Activated naive CD4-positive, alpha-beta T cell treated with anti-CD3 and anti-CD28 coated beads for 36 hours (primary cell): Measurements from ENCODE around the gene LRCH4. TPM values are rescaled to one million over a fixed set of nuclear protein-coding genes. Genes with fewer than 3 reads are reported as not detected.
"Not testable (repeated sequence)": the region's sequence is repeated elsewhere in the genome, so short reads cannot be mapped to it uniquely, and the experiment has no call there.

Source experiments
- CTCF ChIA-PET: fragments of 350-600 bp; sonication (Branson Sonifier 250); formaldehyde crosslinking; loops from one replicate; lab custom pipeline; 2021; ENCODE audit warnings: antibody characterized with exemption; lab: Charles Lee
- DNase-seq: peaks from one replicate; pipeline ENCODE4 v3.0.0-alpha.2; 2020
- H3K27ac Mint-ChIP-seq: one replicate; pipeline ENCODE4 v1.8.0; 2021; ENCODE audit warnings: mild to moderate bottlenecking, mixed read lengths
- H3K27me3 Mint-ChIP-seq: one replicate; pipeline ENCODE4 v1.8.0; 2021; ENCODE audit warnings: low read depth, mixed read lengths
- H3K36me3 Mint-ChIP-seq: one replicate; pipeline ENCODE4 v1.8.0; 2021; ENCODE audit warnings: low read depth, mixed read lengths
- H3K4me1 Mint-ChIP-seq: one replicate; pipeline ENCODE4 v1.8.0; 2021; ENCODE audit warnings: low read depth, mixed read lengths
- H3K4me3 Mint-ChIP-seq: one replicate; pipeline ENCODE4 v1.8.0; 2021; ENCODE audit warnings: mild to moderate bottlenecking, moderate library complexity, mixed read lengths
- H3K9me3 Mint-ChIP-seq: one replicate; pipeline ENCODE4 v1.8.0; 2021; ENCODE audit warnings: mixed read lengths
- intact Hi-C: fragments of 100-400 bp; cut with micrococcal nuclease; formaldehyde crosslinking; loops from one replicate; pipeline ENCODE4 v1.15.1; 2023
- total RNA-seq, 2 experiments: library from RNA; stranded (reverse); gene quantifications; one replicate each; pipeline ENCODE4 v1.2.3, GENCODE V29; 2021

The LRCH4 gene
- total RNA-seq, 2 experiments from 2014 or later = 78.0 to 81.2 TPM

GRCh38 chr7:100570954-100571828, 14.7 kb downstream of the LRCH4 start:
- no peak for DNase-seq
- H3K27ac Mint-ChIP-seq = no peak overlapping the region
- no peaks in the 10 kb centered on the region for H3K9me3 Mint-ChIP-seq
- H3K36me3 Mint-ChIP-seq = peaks cover 7% of the 10 kb centered on the region
- intact Hi-C loops = loop anchor here (1.0 to 2.0 kb wide), 2 partner anchors 12 to 34 kb away; no protein-coding TSS in a partner anchor
- H3K27me3 Mint-ChIP-seq = no peaks in the 10 kb centered on the region
- CTCF ChIA-PET = interaction anchor here (0.6 kb wide), 1 partner anchor 106 kb away, joined by 3 read pairs; no protein-coding TSS in a partner anchor
- peaks cover 22% of the 10 kb centered on the region for H3K4me1 Mint-ChIP-seq
- no peak overlapping the region for H3K4me3 Mint-ChIP-seq

DNA sequence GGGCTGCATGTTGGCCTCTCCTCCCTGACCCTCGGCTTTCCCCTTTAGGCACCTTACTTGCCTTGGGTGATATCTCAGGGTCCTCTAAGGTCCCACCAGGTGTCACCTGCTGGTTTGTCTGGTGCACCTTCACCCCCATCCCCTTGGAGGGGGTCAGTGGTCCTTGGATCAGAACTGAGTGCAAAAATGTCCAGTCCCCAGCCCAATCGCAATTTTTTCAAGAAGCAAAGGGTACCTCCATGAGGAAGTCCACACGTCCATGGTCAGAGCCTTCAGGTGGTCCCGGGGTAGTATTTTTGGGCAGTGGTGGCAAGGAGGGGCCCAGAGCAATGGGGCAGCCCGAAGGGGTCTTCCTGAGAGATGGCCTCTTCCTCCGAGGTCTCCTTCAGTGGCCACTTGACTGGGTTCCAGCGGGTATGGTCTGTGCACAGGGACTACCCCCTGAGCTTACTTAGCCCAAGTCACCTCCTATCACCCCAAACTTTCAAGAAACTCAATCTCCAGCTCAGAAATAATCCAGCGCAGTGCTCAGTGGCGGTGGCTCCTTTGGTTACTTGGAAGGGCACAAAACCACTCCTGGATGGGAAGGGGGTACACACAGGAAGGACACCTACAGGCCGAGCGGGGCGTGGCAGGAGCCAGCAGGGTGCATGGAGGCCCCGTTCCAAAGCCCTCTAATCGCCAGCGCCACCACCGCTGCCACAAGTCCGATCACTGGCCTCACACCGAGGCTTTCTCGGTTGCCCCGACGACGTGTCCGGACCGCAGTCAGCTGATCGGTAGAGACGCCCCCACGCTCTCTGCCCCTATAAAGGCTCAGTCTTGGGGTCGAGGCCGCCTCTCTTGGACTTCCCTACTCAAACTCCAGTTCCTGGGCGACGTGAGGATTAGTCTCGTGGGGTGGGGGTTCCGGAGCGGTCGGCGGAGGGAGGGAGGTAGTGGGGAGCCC, 16.8 kb downstream of the LRCH4 start:
- Mint-ChIP-seq H3K27me3 (no peaks in the 10 kb centered on the region), H3K4me3 (peak overlapping the region; percentile 41), H3K4me1 (peaks cover 22% of the 10 kb centered on the region), H3K27ac (peak overlapping the region; percentile 8), H3K36me3 (peaks cover 5% of the 10 kb centered on the region), H3K9me3 (no peaks in the 10 kb centered on the region)
- peak; percentile 56 for DNase-seq
- intact Hi-C loops = no loop called here
- CTCF ChIA-PET = interaction anchor here (0.6 to 1.5 kb wide), 8 partner anchors 10 to 435 kb away, joined by 3 to 5 read pairs (median 4); no protein-coding TSS in a partner anchor

- intact Hi-C loops = no loop called here
- H3K36me3 Mint-ChIP-seq = peaks cover 8% of the 10 kb centered on the region
- H3K4me1 Mint-ChIP-seq = peaks cover 25% of the 10 kb centered on the region
- CTCF ChIA-PET = interaction anchor here (0.7 to 1.5 kb wide), 8 partner anchors 9 to 158 kb away, joined by 3 to 4 read pairs (median 4); no protein-coding TSS in a partner anchor
- DNase-seq = no peak
- no peaks in the 10 kb centered on the region for H3K9me3 Mint-ChIP-seq
- H3K4me3 Mint-ChIP-seq = no peak overlapping the region
- no peak overlapping the region for H3K27ac Mint-ChIP-seq
- H3K27me3 Mint-ChIP-seq = no peaks in the 10 kb centered on the region
Observed at GRCh38 chr7:100568176-100568895, 17.6 kb downstream of the LRCH4 start.

DNA sequence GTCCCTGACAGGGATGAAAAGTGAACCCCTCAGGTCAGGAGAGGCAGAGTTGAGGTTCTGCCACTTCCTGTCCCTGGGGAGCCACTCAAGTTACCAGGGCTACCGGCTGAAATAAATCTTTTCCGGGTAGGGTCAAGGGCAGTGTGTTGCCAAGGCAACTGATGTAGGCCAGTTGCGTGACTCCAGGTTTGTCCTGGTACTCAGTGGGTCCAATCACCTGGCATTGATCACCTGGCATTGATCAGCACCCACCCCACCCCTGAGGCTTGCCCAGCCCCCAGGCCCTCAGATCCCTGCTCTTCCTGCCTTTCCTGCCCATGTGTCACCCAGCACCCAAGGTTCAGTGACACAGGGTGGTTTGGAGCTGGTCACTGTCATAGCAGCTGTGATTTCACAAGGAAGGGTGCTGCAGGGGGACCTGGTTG, 18.2 kb downstream of the LRCH4 start:
- Mint-ChIP-seq H3K27ac (no peak overlapping the region), H3K9me3 (no peaks in the 10 kb centered on the region), H3K27me3 (no peaks in the 10 kb centered on the region), H3K4me3 (no peak overlapping the region), H3K36me3 (peaks cover 8% of the 10 kb centered on the region), H3K4me1 (peaks cover 25% of the 10 kb centered on the region)
- CTCF ChIA-PET = interaction anchor here (1.4 to 1.5 kb wide), 3 partner anchors 8 to 89 kb away, joined by 3 to 4 read pairs (median 4); partner anchors contain the start of gene TSC22D4
- no peak for DNase-seq
- intact Hi-C loops = no loop called here

- H3K27me3 Mint-ChIP-seq = no peaks in the 10 kb centered on the region
- intact Hi-C loops = no loop called here
- peaks cover 25% of the 10 kb centered on the region for H3K4me1 Mint-ChIP-seq
- DNase-seq = no peak
- no peak overlapping the region for H3K4me3 Mint-ChIP-seq
- CTCF ChIA-PET = interaction anchor here (0.6 to 3.6 kb wide), 5 partner anchors 12 to 89 kb away, joined by 3 to 11 read pairs (median 4); partner anchors contain the start of gene TSC22D4
- H3K27ac Mint-ChIP-seq = no peak overlapping the region
- H3K36me3 Mint-ChIP-seq = peaks cover 10% of the 10 kb centered on the region
- H3K9me3 Mint-ChIP-seq = no peaks in the 10 kb centered on the region
Observed at GRCh38 chr7:100567031-100567730, 18.7 kb downstream of the LRCH4 start.

DNA sequence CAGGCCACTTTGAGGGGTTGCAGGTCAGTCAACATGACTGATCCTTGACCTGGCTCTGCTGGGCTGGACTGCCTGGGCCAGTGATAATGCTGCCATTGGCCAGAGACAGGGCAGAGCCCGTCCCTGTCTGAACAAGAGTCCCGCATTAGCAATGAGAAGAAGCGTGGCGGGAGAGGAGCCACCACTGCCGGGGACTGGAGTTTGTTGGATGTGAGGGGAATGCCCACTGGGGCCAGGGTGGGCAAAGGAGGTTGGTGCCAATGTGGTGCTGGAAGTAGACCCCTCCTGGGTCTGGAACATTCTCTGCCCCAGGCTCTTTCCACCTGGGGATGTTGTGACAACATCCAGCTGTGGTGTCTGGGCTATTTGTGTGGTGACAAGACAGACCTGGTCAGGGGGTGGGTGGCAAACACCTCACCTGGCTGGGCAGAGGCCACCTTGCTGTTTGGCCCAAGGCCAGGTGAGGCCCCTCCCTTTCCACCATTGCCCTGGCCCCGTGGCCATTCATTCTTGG, 19.9 kb downstream of the LRCH4 start:
- CTCF ChIA-PET = interaction anchor here (0.6 to 3.6 kb wide), 14 partner anchors 11 to 166 kb away, joined by 3 to 20 read pairs (median 4); partner anchors contain the start of gene TSC22D4
- peaks cover 15% of the 10 kb centered on the region for H3K36me3 Mint-ChIP-seq
- no peaks in the 10 kb centered on the region for H3K27me3 Mint-ChIP-seq
- intact Hi-C loops = no loop called here
- H3K27ac Mint-ChIP-seq = no peak overlapping the region
- H3K4me3 Mint-ChIP-seq = no peak overlapping the region
- peaks cover 19% of the 10 kb centered on the region for H3K4me1 Mint-ChIP-seq
- no peaks in the 10 kb centered on the region for H3K9me3 Mint-ChIP-seq
- DNase-seq = no peak

- CTCF ChIA-PET = interaction anchor here (0.6 to 3.6 kb wide), 21 partner anchors 10 to 166 kb away, joined by 3 to 20 read pairs (median 5); no protein-coding TSS in a partner anchor
- no peak for DNase-seq
- Mint-ChIP-seq H3K36me3 (peaks cover 16% of the 10 kb centered on the region), H3K27ac (no peak overlapping the region), H3K4me1 (peaks cover 13% of the 10 kb centered on the region), H3K9me3 (no peaks in the 10 kb centered on the region), H3K4me3 (no peak overlapping the region), H3K27me3 (no peaks in the 10 kb centered on the region)
- intact Hi-C loops = no loop called here
Observed at GRCh38 chr7:100565133-100565571, 20.8 kb downstream of the LRCH4 start.

GRCh38 chr7:100564405-100564804, 21.5 kb downstream of the LRCH4 start:
- intact Hi-C loops = loop anchor here (1.0 kb wide), 4 partner anchors 24 to 288 kb away; partner anchors contain the start of gene SLC12A9
- Mint-ChIP-seq H3K36me3 (peaks cover 16% of the 10 kb centered on the region), H3K4me1 (peaks cover 16% of the 10 kb centered on the region)
- CTCF ChIA-PET = interaction anchor here (0.6 to 3.6 kb wide), 28 partner anchors 9 to 168 kb away, joined by 3 to 20 read pairs (median 5); partner anchors contain the start of genes FBXO24, LRCH4 and POP7
- not testable (repeated sequence) for H3K27me3 Mint-ChIP-seq, H3K9me3 Mint-ChIP-seq, H3K27ac Mint-ChIP-seq, H3K4me3 Mint-ChIP-seq, DNase-seq

GRCh38 chr7:100563809-100564400, 22.0 kb downstream of the LRCH4 start:
- DNase-seq = peak; percentile 90
- peaks cover 16% of the 10 kb centered on the region for H3K36me3 Mint-ChIP-seq
- H3K9me3 Mint-ChIP-seq = no peaks in the 10 kb centered on the region
- no peaks in the 10 kb centered on the region for H3K27me3 Mint-ChIP-seq
- peaks cover 15% of the 10 kb centered on the region for H3K4me1 Mint-ChIP-seq
- intact Hi-C loops = loop anchor here (1.0 kb wide), 4 partner anchors 24 to 288 kb away; partner anchors contain the start of gene SLC12A9
- no peak overlapping the region for H3K27ac Mint-ChIP-seq
- H3K4me3 Mint-ChIP-seq = no peak overlapping the region
- CTCF ChIA-PET = interaction anchor here (0.5 to 3.6 kb wide), 34 partner anchors 8 to 195 kb away, joined by 3 to 20 read pairs (median 4); partner anchors contain the start of genes FBXO24, LRCH4 and POP7

DNA sequence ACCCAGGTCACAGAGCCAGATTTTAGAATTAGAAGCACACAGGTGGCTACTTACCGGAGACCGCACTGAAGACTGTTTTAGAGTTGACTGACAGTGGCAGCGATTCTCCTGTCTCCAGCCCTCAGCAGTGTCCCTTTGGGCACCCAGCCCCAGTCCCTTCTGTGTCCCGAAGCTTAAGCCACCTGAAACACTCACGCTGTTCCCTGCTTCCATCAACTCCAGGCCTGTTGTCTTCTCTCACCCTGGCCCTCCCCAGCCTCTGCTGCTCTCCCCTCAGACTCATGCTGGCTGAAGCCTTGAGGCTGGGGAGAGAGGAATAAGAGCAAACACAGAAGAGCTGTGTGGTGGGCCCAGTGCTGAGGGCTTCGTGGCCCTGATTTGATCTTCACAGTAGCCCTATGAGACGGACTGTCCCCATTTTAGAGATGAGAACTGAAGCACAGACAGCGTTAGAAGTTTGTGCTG, 22.8 kb downstream of the LRCH4 start:
- peaks cover 12% of the 10 kb centered on the region for H3K4me1 Mint-ChIP-seq
- DNase-seq = no peak
- H3K27ac Mint-ChIP-seq = no peak overlapping the region
- no peaks in the 10 kb centered on the region for H3K9me3 Mint-ChIP-seq
- no peaks in the 10 kb centered on the region for H3K27me3 Mint-ChIP-seq
- no peak overlapping the region for H3K4me3 Mint-ChIP-seq
- H3K36me3 Mint-ChIP-seq = peaks cover 19% of the 10 kb centered on the region
- CTCF ChIA-PET = interaction anchor here (0.5 to 3.3 kb wide), 19 partner anchors 10 to 196 kb away, joined by 3 to 20 read pairs (median 4); partner anchors contain the start of genes FBXO24, LRCH4 and POP7
- intact Hi-C loops = no loop called here
